HepG2 (cell line): ENCODE measurements around the gene GRIN2D. TPM values are rescaled to one million over a fixed set of nuclear protein-coding genes. Genes with fewer than 3 reads are reported as not detected.

Experiments used
- DR1 ChIP-seq: sonication (generic); formaldehyde crosslinking; IDR thresholded peaks from 2 replicates; pipeline ENCODE4 v1.8.0; 2021; ENCODE audit warnings: mild to moderate bottlenecking, missing genetic modification reagents, inconsistent platforms
- EEA1 ChIP-seq: sonication (generic); formaldehyde crosslinking; IDR thresholded peaks from 2 replicates; pipeline ENCODE4 v1.5.1; 2020; ENCODE audit warnings: mild to moderate bottlenecking, missing genetic modification reagents, borderline replicate concordance
- GATA4 ChIP-seq: sonication (generic); IDR thresholded peaks from 2 replicates; pipeline ENCODE4 v1.6.1; 2016; ENCODE audit warnings: antibody characterized with exemption, low read depth, borderline replicate concordance
- KAT8 ChIP-seq: IDR thresholded peaks from 2 replicates; pipeline ENCODE4 v1.6.1; 2016; ENCODE audit warnings: missing genetic modification reagents, missing compliant biosample characterization
- LCORL ChIP-seq, 2 experiments: fragments of 450-650 bp in 1 of 2; sonication (generic) in 1 of 2; formaldehyde crosslinking in 1 of 2; IDR thresholded peaks; 2 replicates each; pipeline versions ENCODE4 v1.5.0 to v1.6.1; 2017 to 2020; ENCODE audit warnings: antibody characterized with exemption in 1 of 2, missing genetic modification reagents in 1 of 2
- MAF1 ChIP-seq: sonication (generic); formaldehyde crosslinking; IDR thresholded peaks from 2 replicates; pipeline ENCODE4 v1.5.0; 2020; ENCODE audit warnings: missing genetic modification reagents, borderline replicate concordance
- NFE2L1 ChIP-seq: sonication (generic); formaldehyde crosslinking; IDR thresholded peaks from 2 replicates; pipeline ENCODE4 v1.4.0; 2020; ENCODE audit warnings: missing genetic modification reagents, mild to moderate bottlenecking, borderline replicate concordance
- POGZ ChIP-seq: sonication (generic); formaldehyde crosslinking; IDR thresholded peaks from 2 replicates; pipeline ENCODE4 v1.4.0; 2020; ENCODE audit warnings: mild to moderate bottlenecking, missing genetic modification reagents
- RBFOX2 ChIP-seq: fragments of 200-400 bp; formaldehyde crosslinking; IDR thresholded peaks from 2 replicates; pipeline ENCODE4 v1.6.1; 2017; ENCODE audit warnings: low read depth, mild to moderate bottlenecking, low read length
- RFX5 ChIP-seq: IDR thresholded peaks from 2 replicates; pipeline ENCODE4 v1.6.1; 2011; ENCODE audit warnings: low read depth, low read length, improper control_type of control experiment
- TCF7L2 ChIP-seq: IDR thresholded peaks from 2 replicates; pipeline ENCODE4 v1.6.1; 2011; ENCODE audit warnings: mild to moderate bottlenecking, low read depth, low read length, moderate library complexity
- ZC3H13 ChIP-seq: sonication (generic); formaldehyde crosslinking; IDR thresholded peaks from 2 replicates; pipeline ENCODE4 v1.8.1; 2023; ENCODE audit warnings: mild to moderate bottlenecking, missing genetic modification reagents, moderate library complexity
- ZNF652 ChIP-seq: IDR thresholded peaks from 2 replicates; pipeline ENCODE4 v1.6.1; 2016; ENCODE audit warnings: low read depth, borderline replicate concordance
- ZNF660 ChIP-seq: sonication (generic); formaldehyde crosslinking; IDR thresholded peaks from 2 replicates; pipeline ENCODE4 v1.5.1; 2020; ENCODE audit warnings: mild to moderate bottlenecking, low read depth, missing genetic modification reagents, borderline replicate concordance
- ZNF749 ChIP-seq: sonication (generic); formaldehyde crosslinking; IDR thresholded peaks from 2 replicates; pipeline ENCODE4 v1.8.0; 2022; ENCODE audit warnings: mild to moderate bottlenecking, missing genetic modification reagents, moderate library complexity, borderline replicate concordance
- ZNF788 ChIP-seq: sonication (generic); formaldehyde crosslinking; IDR thresholded peaks from 2 replicates; pipeline ENCODE4 v1.5.0; 2020; ENCODE audit warnings: mild to moderate bottlenecking, missing genetic modification reagents, borderline replicate concordance
- polyA plus RNA-seq, 8 experiments: library from polyadenylated mRNA; depleted of rRNA in 3 of 8; stranded (reverse) in 7 of 8; unstranded in 1 of 8; fragments of >200 nt; fragmentation: Illumina TruSeq in 4 of 8; extraction: Trizol in 4 of 8; gene quantifications; 2 replicates each; pipeline versions ENCODE4 v1.2.1 to v1.2.3, GENCODE V29; 2011 to 2016; ENCODE audit warnings: low read depth in 4 of 8, missing spikeins in 1 of 8, mixed read lengths in 1 of 8; ENCODE audit not compliant: insufficient read depth in 1 of 8
- total RNA-seq, 5 experiments: library from RNA; depleted of rRNA; stranded (reverse); fragments of >200 nt; fragmentation: Illumina TruSeq; extraction: Trizol; gene quantifications; 2 replicates each; pipeline ENCODE4 v1.2.3, GENCODE V29; 2016; ENCODE audit warnings: low read depth in 1 of 5
- TF ChIP-seq, protein P1 (sequence below): sonication (generic); formaldehyde crosslinking; IDR thresholded peaks from 2 replicates; pipeline ENCODE4 v1.4.0; 2020; ENCODE audit warnings: missing genetic modification reagents
- TF ChIP-seq, protein P2 (sequence below): sonication (generic); formaldehyde crosslinking; IDR thresholded peaks from 2 replicates; pipeline ENCODE4 v1.4.0; 2020; ENCODE audit warnings: missing genetic modification reagents, borderline replicate concordance
- TF ChIP-seq, protein P3 (sequence below): sonication (generic); formaldehyde crosslinking; IDR thresholded peaks from 2 replicates; pipeline ENCODE4 v1.4.0; 2020; ENCODE audit warnings: missing genetic modification reagents

GRIN2D gene
- total and polyA plus RNA-seq, 2 of the 13 experiments (the other 11 are each of a cell fraction or from before 2014, with no cell fraction given) = 0.02 to 0.13 TPM

- TF ChIP-seq, protein P1, sequence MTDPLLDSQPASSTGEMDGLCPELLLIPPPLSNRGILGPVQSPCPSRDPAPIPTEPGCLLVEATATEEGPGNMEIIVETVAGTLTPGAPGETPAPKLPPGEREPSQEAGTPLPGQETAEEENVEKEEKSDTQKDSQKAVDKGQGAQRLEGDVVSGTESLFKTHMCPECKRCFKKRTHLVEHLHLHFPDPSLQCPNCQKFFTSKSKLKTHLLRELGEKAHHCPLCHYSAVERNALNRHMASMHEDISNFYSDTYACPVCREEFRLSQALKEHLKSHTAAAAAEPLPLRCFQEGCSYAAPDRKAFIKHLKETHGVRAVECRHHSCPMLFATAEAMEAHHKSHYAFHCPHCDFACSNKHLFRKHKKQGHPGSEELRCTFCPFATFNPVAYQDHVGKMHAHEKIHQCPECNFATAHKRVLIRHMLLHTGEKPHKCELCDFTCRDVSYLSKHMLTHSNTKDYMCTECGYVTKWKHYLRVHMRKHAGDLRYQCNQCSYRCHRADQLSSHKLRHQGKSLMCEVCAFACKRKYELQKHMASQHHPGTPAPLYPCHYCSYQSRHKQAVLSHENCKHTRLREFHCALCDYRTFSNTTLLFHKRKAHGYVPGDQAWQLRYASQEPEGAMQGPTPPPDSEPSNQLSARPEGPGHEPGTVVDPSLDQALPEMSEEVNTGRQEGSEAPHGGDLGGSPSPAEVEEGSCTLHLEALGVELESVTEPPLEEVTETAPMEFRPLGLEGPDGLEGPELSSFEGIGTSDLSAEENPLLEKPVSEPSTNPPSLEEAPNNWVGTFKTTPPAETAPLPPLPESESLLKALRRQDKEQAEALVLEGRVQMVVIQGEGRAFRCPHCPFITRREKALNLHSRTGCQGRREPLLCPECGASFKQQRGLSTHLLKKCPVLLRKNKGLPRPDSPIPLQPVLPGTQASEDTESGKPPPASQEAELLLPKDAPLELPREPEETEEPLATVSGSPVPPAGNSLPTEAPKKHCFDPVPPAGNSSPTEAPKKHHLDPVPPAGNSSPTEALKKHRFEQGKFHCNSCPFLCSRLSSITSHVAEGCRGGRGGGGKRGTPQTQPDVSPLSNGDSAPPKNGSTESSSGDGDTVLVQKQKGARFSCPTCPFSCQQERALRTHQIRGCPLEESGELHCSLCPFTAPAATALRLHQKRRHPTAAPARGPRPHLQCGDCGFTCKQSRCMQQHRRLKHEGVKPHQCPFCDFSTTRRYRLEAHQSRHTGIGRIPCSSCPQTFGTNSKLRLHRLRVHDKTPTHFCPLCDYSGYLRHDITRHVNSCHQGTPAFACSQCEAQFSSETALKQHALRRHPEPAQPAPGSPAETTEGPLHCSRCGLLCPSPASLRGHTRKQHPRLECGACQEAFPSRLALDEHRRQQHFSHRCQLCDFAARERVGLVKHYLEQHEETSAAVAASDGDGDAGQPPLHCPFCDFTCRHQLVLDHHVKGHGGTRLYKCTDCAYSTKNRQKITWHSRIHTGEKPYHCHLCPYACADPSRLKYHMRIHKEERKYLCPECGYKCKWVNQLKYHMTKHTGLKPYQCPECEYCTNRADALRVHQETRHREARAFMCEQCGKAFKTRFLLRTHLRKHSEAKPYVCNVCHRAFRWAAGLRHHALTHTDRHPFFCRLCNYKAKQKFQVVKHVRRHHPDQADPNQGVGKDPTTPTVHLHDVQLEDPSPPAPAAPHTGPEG (CRISPR knock-in tag) = no peak
- TF ChIP-seq ZNF652 (CRISPR knock-in tag) (no peak), TCF7L2 (no peak), RFX5 (no peak), ZNF788 (CRISPR knock-in tag) (no peak), DR1 (no peak), MAF1 (CRISPR knock-in tag) (no peak), EEA1 (CRISPR knock-in tag) (no peak), ZC3H13 (CRISPR knock-in tag) (0 out of 2 replicates have a peak, but pooled peaks have one; percentile 13), NFE2L1 (CRISPR knock-in tag) (no peak), ZNF660 (CRISPR knock-in tag) (no peak), RBFOX2 (peak; percentile 79), KAT8 (peak; percentile 50; the same call in 1 of the 2 replicates), POGZ (CRISPR knock-in tag) (no peak), GATA4 (no peak), ZNF749 (CRISPR knock-in tag) (no peak), LCORL (IDR thresholded peaks at IDR 0.05) (no peak), LCORL (CRISPR knock-in tag; IDR thresholded peaks at IDR 0.05) (no peak)
- TF ChIP-seq, protein P2, sequence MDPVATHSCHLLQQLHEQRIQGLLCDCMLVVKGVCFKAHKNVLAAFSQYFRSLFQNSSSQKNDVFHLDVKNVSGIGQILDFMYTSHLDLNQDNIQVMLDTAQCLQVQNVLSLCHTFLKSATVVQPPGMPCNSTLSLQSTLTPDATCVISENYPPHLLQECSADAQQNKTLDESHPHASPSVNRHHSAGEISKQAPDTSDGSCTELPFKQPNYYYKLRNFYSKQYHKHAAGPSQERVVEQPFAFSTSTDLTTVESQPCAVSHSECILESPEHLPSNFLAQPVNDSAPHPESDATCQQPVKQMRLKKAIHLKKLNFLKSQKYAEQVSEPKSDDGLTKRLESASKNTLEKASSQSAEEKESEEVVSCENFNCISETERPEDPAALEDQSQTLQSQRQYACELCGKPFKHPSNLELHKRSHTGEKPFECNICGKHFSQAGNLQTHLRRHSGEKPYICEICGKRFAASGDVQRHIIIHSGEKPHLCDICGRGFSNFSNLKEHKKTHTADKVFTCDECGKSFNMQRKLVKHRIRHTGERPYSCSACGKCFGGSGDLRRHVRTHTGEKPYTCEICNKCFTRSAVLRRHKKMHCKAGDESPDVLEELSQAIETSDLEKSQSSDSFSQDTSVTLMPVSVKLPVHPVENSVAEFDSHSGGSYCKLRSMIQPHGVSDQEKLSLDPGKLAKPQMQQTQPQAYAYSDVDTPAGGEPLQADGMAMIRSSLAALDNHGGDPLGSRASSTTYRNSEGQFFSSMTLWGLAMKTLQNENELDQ (CRISPR knock-in tag) = no peak
- TF ChIP-seq, protein P3, sequence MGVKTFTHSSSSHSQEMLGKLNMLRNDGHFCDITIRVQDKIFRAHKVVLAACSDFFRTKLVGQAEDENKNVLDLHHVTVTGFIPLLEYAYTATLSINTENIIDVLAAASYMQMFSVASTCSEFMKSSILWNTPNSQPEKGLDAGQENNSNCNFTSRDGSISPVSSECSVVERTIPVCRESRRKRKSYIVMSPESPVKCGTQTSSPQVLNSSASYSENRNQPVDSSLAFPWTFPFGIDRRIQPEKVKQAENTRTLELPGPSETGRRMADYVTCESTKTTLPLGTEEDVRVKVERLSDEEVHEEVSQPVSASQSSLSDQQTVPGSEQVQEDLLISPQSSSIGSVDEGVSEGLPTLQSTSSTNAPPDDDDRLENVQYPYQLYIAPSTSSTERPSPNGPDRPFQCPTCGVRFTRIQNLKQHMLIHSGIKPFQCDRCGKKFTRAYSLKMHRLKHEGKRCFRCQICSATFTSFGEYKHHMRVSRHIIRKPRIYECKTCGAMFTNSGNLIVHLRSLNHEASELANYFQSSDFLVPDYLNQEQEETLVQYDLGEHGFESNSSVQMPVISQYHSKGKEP (CRISPR knock-in tag) = no peak
These were observed 2.1 kb upstream of the GRIN2D start, which contains the start of gene KDELR1 (continued) for GRCh38 chr19:48391100-48392005.
